HepG2 (cell line): Measurements from ENCODE around the gene MOGAT3. TPM values are rescaled to one million over a fixed set of nuclear protein-coding genes. Genes with fewer than 3 reads are reported as not detected.

ENCODE experiments used
- CEBPG ChIP-seq: IDR thresholded peaks from 2 replicates; pipeline ENCODE4 v1.6.1; 2016
- FOXK2 ChIP-seq: fragments of 450-650 bp; IDR thresholded peaks from 2 replicates; pipeline ENCODE4 v1.6.1; 2016
- HIVEP1 ChIP-seq: sonication (generic); formaldehyde crosslinking; IDR thresholded peaks from 2 replicates; pipeline ENCODE4 v1.4.0; 2020; ENCODE audit warnings: mild to moderate bottlenecking, missing genetic modification reagents
- KDM1A ChIP-seq: IDR thresholded peaks from 2 replicates; pipeline ENCODE4 v1.6.1; 2016; ENCODE audit warnings: missing compliant biosample characterization
- MIXL1 ChIP-seq: IDR thresholded peaks from 2 replicates; pipeline ENCODE4 v1.6.1; 2016
- NCOA1 ChIP-seq: sonication (generic); formaldehyde crosslinking; IDR thresholded peaks from 2 replicates; pipeline ENCODE4 v1.9.0; 2021; ENCODE audit warnings: missing genetic modification reagents
- PHF20 ChIP-seq: sonication (generic); formaldehyde crosslinking; IDR thresholded peaks from 2 replicates; pipeline ENCODE4 v1.5.0; 2020; ENCODE audit warnings: mild to moderate bottlenecking, missing genetic modification reagents
- PHF5A ChIP-seq: IDR thresholded peaks from one replicate; pipeline ENCODE4 v1.6.1; 2018; ENCODE audit warnings: low read depth, missing genetic modification reagents; ENCODE audit not compliant: unreplicated experiment
- PRPF4 ChIP-seq: fragments of 200-400 bp; formaldehyde crosslinking; IDR thresholded peaks from 2 replicates; pipeline ENCODE4 v1.6.1; 2016; ENCODE audit warnings: low read length, low read depth; ENCODE audit not compliant: poor library complexity, severe bottlenecking
- RBFOX2 ChIP-seq: fragments of 200-400 bp; formaldehyde crosslinking; IDR thresholded peaks from 2 replicates; pipeline ENCODE4 v1.6.1; 2017; ENCODE audit warnings: low read depth, mild to moderate bottlenecking, low read length
- RFX3 ChIP-seq: IDR thresholded peaks from 2 replicates; pipeline ENCODE4 v1.6.1; 2016; ENCODE audit warnings: missing biosample characterization, missing genetic modification reagents
- SMARCE1 ChIP-seq: fragments of 450-650 bp; IDR thresholded peaks from 2 replicates; pipeline ENCODE4 v1.6.1; 2017; ENCODE audit warnings: borderline replicate concordance
- SSRP1 ChIP-seq: IDR thresholded peaks from 2 replicates; pipeline ENCODE4 v1.6.1; 2016; ENCODE audit warnings: control low read depth
- TAF15 ChIP-seq: fragments of 200-400 bp; formaldehyde crosslinking; IDR thresholded peaks from one replicate; pipeline ENCODE4 v1.6.1; 2018; ENCODE audit warnings: mild to moderate bottlenecking, low read depth, low read length; ENCODE audit not compliant: poor library complexity, severe bottlenecking
- XRCC5 ChIP-seq: fragments of 200-400 bp; formaldehyde crosslinking; optimal IDR thresholded peaks from 2 replicates; pipeline ENCODE3; 2017; ENCODE audit warnings: mild to moderate bottlenecking, low read length
- ZFP90 ChIP-seq: sonication (generic); formaldehyde crosslinking; IDR thresholded peaks from 2 replicates; pipeline ENCODE4 v1.8.0; 2022; ENCODE audit warnings: missing genetic modification reagents, mild to moderate bottlenecking, inconsistent platforms, borderline replicate concordance
- ZNF350 ChIP-seq: sonication (generic); formaldehyde crosslinking; IDR thresholded peaks from 2 replicates; pipeline ENCODE4 v1.4.0; 2020; ENCODE audit warnings: mild to moderate bottlenecking, low read depth, missing genetic modification reagents, borderline replicate concordance
- ZNF724P ChIP-seq: sonication (generic); formaldehyde crosslinking; IDR thresholded peaks from 2 replicates; pipeline ENCODE4 v1.8.0; 2022; ENCODE audit warnings: missing genetic modification reagents, borderline replicate concordance
- ZSCAN31 ChIP-seq: sonication (generic); formaldehyde crosslinking; IDR thresholded peaks from 2 replicates; pipeline ENCODE4 v1.5.0; 2020; ENCODE audit warnings: low read depth, mild to moderate bottlenecking, missing genetic modification reagents
- polyA plus RNA-seq, 8 experiments: library from polyadenylated mRNA; depleted of rRNA in 3 of 8; stranded (reverse) in 7 of 8; unstranded in 1 of 8; fragments of >200 nt; fragmentation: Illumina TruSeq in 4 of 8; extraction: Trizol in 4 of 8; gene quantifications; 2 replicates each; pipeline versions ENCODE4 v1.2.1 to v1.2.3, GENCODE V29; 2011 to 2016; ENCODE audit warnings: low read depth in 4 of 8, missing spikeins in 1 of 8, mixed read lengths in 1 of 8; ENCODE audit not compliant: insufficient read depth in 1 of 8
- total RNA-seq, 5 experiments: library from RNA; depleted of rRNA; stranded (reverse); fragments of >200 nt; fragmentation: Illumina TruSeq; extraction: Trizol; gene quantifications; 2 replicates each; pipeline ENCODE4 v1.2.3, GENCODE V29; 2016; ENCODE audit warnings: low read depth in 1 of 5
- TF ChIP-seq, protein P1 (sequence below): sonication (generic); formaldehyde crosslinking; IDR thresholded peaks from 2 replicates; pipeline ENCODE4 v1.4.0; 2020; ENCODE audit warnings: mild to moderate bottlenecking, missing genetic modification reagents
- TF ChIP-seq, protein P2 (sequence below): sonication (generic); formaldehyde crosslinking; IDR thresholded peaks from 2 replicates; pipeline ENCODE4 v1.8.1; 2023; ENCODE audit warnings: mild to moderate bottlenecking, missing genetic modification reagents
- TF ChIP-seq, protein P3 (sequence below): sonication (generic); formaldehyde crosslinking; IDR thresholded peaks from 2 replicates; pipeline ENCODE4 v1.4.0; 2020; ENCODE audit warnings: missing genetic modification reagents
- TF ChIP-seq, protein P4 (sequence below): sonication (generic); formaldehyde crosslinking; IDR thresholded peaks from 2 replicates; pipeline ENCODE4 v1.4.0; 2020; ENCODE audit warnings: mild to moderate bottlenecking, missing genetic modification reagents
- TF ChIP-seq, protein P5 (sequence below): sonication (generic); formaldehyde crosslinking; IDR thresholded peaks from 2 replicates; pipeline ENCODE4 v1.5.0; 2020; ENCODE audit warnings: mild to moderate bottlenecking, missing genetic modification reagents, moderate library complexity
- TF ChIP-seq, protein P6 (sequence below): IDR thresholded peaks from 2 replicates; pipeline ENCODE4 v1.6.1; 2016; ENCODE audit warnings: missing genetic modification reagents, missing compliant biosample characterization

MOGAT3 gene
- total and polyA plus RNA-seq, 2 of the 13 experiments (the other 11 are each of a cell fraction or from before 2014, with no cell fraction given) = 22.5 to 30.5 TPM

DNA sequence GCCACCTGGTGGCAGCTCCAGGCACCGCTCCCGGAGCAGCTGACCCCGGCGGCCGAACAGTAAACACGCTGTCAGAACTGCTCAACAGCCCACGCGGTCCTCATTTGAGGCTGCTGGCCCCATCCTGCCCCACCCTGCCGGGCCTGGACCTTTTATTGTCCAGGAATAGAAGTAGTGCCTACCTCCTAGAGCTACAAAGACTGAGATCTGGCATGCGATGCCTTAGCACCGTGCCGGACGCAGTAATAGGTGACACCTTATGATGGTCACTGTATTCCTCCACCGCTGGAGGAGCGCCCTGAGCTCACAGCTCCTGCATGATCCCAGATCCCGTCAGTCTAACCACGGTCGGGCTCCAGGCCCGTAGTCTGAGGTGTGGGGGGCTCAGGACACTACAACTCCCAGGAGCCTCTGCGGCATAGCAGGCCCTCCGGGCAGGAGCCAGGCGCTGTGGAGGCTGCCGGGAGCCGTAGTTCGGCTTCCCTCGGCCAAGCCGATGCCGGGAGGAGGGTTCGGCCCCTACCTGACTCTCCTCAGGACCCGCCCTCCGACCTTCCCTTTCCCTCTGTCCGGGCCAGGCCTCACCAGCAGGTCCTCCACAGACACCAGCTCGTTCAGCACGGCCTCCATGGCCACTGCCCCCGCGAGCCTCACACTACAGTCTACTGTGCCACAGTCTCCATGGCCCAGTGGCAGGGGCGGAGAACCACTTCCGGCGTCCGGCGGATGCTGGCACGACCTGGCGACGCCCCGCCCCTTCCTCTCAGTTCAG is 43.7 kb upstream of the MOGAT3 start, which contains the start of gene FIS1 (continued):
- peak; percentile 19; the same call in 1 of the 2 replicates for TF ChIP-seq CEBPG (CRISPR knock-in tag)
- no peak for TF ChIP-seq NCOA1 (CRISPR knock-in tag)
- peak; percentile 18; the same call in 1 of the 2 replicates for TF ChIP-seq ZSCAN31 (CRISPR knock-in tag)
- peak; percentile 89 for TF ChIP-seq ZNF350 (CRISPR knock-in tag)
- TF ChIP-seq ZFP90 (CRISPR knock-in tag) = peak; percentile 61; the same call in 1 of the 2 replicates
- TF ChIP-seq, protein P1, sequence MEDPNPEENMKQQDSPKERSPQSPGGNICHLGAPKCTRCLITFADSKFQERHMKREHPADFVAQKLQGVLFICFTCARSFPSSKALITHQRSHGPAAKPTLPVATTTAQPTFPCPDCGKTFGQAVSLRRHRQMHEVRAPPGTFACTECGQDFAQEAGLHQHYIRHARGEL (CRISPR knock-in tag) = 0 out of 2 replicates have a peak, but pooled peaks have one; percentile 22
- TF ChIP-seq XRCC5 = peak; percentile 90
- no peak for TF ChIP-seq RFX3
- TF ChIP-seq, protein P2, sequence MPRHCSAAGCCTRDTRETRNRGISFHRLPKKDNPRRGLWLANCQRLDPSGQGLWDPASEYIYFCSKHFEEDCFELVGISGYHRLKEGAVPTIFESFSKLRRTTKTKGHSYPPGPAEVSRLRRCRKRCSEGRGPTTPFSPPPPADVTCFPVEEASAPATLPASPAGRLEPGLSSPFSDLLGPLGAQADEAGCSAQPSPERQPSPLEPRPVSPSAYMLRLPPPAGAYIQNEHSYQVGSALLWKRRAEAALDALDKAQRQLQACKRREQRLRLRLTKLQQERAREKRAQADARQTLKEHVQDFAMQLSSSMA (CRISPR knock-in tag) = peak; percentile 87
- no peak for TF ChIP-seq KDM1A (CRISPR knock-in tag)
- TF ChIP-seq MIXL1 = no peak
- TF ChIP-seq SMARCE1 = no peak
- TF ChIP-seq, protein P3, sequence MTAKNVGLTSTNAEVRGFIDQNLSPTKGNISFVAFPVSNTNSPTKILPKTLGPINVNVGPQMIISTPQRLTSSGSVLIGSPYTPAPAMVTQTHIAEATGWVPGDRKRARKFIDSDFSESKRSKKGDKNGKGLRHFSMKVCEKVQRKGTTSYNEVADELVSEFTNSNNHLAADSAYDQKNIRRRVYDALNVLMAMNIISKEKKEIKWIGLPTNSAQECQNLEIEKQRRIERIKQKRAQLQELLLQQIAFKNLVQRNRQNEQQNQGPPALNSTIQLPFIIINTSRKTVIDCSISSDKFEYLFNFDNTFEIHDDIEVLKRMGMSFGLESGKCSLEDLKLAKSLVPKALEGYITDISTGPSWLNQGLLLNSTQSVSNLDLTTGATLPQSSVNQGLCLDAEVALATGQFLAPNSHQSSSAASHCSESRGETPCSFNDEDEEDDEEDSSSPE (CRISPR knock-in tag) = peak; percentile 61
- peak; percentile 88 for TF ChIP-seq PHF20 (CRISPR knock-in tag)
- TF ChIP-seq ZNF724P (CRISPR knock-in tag) = 0 out of 2 replicates have a peak, but pooled peaks have one; percentile 23
- TF ChIP-seq TAF15 = peak; percentile 67
- TF ChIP-seq PRPF4 = no peak
- TF ChIP-seq SSRP1 (CRISPR knock-in tag) = no peak
- TF ChIP-seq HIVEP1 (CRISPR knock-in tag) = no peak; the same call in 1 of the 2 replicates
- TF ChIP-seq FOXK2 = peak; percentile 86
- peak; percentile 94 for TF ChIP-seq RBFOX2
- TF ChIP-seq PHF5A = no peak
- TF ChIP-seq, protein P4, sequence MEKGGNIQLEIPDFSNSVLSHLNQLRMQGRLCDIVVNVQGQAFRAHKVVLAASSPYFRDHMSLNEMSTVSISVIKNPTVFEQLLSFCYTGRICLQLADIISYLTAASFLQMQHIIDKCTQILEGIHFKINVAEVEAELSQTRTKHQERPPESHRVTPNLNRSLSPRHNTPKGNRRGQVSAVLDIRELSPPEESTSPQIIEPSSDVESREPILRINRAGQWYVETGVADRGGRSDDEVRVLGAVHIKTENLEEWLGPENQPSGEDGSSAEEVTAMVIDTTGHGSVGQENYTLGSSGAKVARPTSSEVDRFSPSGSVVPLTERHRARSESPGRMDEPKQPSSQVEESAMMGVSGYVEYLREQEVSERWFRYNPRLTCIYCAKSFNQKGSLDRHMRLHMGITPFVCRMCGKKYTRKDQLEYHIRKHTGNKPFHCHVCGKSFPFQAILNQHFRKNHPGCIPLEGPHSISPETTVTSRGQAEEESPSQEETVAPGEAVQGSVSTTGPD (CRISPR knock-in tag) = no peak
- TF ChIP-seq, protein P5, sequence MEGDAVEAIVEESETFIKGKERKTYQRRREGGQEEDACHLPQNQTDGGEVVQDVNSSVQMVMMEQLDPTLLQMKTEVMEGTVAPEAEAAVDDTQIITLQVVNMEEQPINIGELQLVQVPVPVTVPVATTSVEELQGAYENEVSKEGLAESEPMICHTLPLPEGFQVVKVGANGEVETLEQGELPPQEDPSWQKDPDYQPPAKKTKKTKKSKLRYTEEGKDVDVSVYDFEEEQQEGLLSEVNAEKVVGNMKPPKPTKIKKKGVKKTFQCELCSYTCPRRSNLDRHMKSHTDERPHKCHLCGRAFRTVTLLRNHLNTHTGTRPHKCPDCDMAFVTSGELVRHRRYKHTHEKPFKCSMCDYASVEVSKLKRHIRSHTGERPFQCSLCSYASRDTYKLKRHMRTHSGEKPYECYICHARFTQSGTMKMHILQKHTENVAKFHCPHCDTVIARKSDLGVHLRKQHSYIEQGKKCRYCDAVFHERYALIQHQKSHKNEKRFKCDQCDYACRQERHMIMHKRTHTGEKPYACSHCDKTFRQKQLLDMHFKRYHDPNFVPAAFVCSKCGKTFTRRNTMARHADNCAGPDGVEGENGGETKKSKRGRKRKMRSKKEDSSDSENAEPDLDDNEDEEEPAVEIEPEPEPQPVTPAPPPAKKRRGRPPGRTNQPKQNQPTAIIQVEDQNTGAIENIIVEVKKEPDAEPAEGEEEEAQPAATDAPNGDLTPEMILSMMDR (CRISPR knock-in tag) = peak; percentile 96
- TF ChIP-seq, protein P6, sequence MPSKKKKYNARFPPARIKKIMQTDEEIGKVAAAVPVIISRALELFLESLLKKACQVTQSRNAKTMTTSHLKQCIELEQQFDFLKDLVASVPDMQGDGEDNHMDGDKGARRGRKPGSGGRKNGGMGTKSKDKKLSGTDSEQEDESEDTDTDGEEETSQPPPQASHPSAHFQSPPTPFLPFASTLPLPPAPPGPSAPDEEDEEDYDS (CRISPR knock-in tag) = peak; percentile 60
